Epithelial cell of esophagus (primary cell): Measurements from ENCODE around the gene ZNF765.

ENCODE experiments used
- DNase-seq: peaks from one replicate; pipeline ENCODE4 v3.0.0; 2010; ENCODE audit warnings: low read depth
- H3K4me3 ChIP-seq: 2 replicates; pipeline ENCODE4 v1.5.1; 2011; ENCODE audit warnings: mild to moderate bottlenecking, low read length, control low read depth
- TF ChIP-seq, protein P1 (sequence below): IDR thresholded peaks from 2 replicates; pipeline ENCODE4 v1.5.1; 2011; ENCODE audit warnings: low read depth, mild to moderate bottlenecking, low read length, control low read depth, inconsistent platforms; ENCODE audit not compliant: insufficient read depth; ENCODE audit errors: missing control alignments

ZNF765 gene

DNA sequence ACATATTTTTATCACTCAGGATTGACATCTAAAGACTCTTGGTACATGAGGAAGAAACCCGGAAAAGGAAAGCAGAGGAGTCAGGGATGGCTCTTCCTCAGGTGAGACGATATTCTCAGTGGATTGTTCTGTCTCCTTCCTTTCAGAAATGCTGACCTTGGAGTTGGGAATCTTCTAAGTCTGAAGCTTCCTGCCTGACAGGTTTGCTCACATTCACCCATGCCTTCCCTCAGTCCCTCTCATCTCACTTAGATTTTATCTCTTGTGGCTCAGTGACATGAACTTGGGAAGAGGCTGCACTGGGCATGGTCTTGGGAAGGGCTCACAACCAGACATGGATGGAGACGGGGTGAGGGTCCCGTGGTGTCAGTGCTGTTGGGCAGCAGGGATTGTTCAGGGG, 22.8 kb upstream of the ZNF765 start:
- TF ChIP-seq, protein P1, sequence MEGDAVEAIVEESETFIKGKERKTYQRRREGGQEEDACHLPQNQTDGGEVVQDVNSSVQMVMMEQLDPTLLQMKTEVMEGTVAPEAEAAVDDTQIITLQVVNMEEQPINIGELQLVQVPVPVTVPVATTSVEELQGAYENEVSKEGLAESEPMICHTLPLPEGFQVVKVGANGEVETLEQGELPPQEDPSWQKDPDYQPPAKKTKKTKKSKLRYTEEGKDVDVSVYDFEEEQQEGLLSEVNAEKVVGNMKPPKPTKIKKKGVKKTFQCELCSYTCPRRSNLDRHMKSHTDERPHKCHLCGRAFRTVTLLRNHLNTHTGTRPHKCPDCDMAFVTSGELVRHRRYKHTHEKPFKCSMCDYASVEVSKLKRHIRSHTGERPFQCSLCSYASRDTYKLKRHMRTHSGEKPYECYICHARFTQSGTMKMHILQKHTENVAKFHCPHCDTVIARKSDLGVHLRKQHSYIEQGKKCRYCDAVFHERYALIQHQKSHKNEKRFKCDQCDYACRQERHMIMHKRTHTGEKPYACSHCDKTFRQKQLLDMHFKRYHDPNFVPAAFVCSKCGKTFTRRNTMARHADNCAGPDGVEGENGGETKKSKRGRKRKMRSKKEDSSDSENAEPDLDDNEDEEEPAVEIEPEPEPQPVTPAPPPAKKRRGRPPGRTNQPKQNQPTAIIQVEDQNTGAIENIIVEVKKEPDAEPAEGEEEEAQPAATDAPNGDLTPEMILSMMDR = no peak
- no peak for DNase-seq
- H3K4me3 ChIP-seq = no peak overlapping the region

DNA sequence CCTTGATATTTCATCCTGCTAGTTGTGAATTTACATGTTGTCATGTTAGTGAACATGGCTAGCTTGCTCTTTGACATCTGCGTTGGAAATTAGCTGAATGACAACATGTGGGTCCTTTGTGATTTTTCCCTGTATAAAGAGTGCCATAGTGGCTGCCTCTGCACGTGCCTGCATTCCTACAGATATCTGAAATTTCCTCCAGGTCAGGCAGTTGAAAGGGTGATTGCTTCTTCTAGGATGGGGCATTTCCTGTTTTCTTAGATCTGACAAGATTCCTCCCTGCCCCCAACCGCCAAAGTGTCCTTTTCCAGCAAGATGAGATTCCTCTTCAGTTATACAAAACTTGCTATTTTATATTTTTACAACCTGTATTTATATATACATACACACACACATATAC, 20.7 kb upstream of the ZNF765 start:
- no peak overlapping the region for H3K4me3 ChIP-seq
- no peak for DNase-seq
- TF ChIP-seq, protein P1 = no peak

DNA sequence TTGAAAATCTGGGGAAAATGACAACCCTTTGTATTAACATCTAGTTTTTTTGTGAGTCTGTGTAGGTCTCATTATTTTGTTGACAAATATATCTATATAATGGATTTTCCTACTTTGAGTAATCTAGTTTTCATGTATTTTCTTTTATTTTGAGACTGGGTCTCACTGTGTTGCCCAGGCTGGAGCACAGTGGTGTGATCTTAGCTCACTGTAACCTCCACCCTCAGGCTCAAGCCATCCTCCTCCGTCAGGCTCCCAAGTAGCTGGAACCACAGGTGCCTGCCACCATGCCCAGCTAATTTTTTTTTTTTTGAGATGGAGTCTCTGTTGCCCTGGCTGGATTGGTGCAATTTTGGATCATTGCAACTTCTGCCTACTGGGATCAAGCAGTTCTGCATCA, 20.2 kb upstream of the ZNF765 start:
- TF ChIP-seq, protein P1 = no peak
- DNase-seq = no peak
- no peak overlapping the region for H3K4me3 ChIP-seq

DNA sequence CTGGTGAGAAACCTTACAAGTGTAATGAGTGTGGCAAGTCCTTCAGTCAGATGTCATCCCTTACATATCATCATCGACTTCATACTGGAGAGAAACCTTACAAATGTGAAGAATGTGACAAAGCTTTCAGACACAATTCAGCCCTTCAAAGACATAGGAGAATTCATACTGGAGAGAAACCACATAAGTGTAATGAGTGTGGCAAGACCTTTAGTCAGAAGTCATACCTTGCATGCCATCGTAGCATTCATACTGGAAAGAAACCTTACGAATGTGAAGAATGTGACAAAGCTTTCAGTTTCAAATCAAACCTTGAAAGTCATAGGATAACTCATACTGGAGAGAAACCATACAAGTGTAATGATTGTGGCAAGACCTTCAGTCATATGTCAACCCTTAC, 13.6 kb upstream of the ZNF765 start:
- DNase-seq = no peak
- TF ChIP-seq, protein P1 = no peak
- H3K4me3 ChIP-seq = no peak overlapping the region

DNA sequence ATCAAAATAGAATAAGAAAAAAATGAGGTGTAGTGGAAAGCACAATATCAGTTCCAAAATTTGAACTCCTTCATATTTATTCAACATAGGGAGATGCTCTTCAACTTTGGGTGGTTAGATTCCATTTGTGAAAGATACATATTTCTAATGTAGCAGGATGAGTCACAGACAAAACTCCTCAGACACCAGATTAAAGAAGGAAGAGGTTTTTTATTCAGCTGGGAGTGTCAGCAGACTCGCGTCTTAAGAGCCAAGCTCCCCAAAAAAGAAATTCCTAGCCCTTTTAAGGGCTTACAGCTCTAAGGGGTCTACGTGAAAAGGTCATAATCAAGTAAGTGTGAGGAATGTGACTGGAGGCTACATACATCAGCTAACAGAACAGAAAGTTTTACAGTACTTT, 6.8 kb upstream of the ZNF765 start:
- TF ChIP-seq, protein P1 = no peak
- DNase-seq = no peak
- H3K4me3 ChIP-seq = no peak overlapping the region

DNA sequence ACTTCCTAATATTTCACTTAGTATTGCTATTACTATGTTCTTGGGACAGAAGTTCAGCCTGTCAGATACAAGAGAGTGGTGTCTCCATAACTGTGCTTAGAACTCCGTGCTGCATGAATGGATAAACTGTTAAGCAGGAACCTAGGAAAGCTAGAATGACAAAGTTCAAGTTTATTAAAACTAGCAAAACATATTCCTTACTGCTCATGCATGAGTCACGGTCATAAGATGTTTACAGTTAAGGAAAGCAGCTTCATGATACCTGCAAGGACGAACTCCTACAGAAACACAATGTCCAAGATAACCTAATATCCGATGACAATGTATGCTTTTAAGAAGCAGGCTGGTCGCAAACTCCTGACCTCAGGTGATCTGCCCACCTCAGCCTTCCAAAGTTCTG, 6.0 kb upstream of the ZNF765 start:
- no peak overlapping the region for H3K4me3 ChIP-seq
- TF ChIP-seq, protein P1 = no peak
- DNase-seq = peak; percentile 21

DNA sequence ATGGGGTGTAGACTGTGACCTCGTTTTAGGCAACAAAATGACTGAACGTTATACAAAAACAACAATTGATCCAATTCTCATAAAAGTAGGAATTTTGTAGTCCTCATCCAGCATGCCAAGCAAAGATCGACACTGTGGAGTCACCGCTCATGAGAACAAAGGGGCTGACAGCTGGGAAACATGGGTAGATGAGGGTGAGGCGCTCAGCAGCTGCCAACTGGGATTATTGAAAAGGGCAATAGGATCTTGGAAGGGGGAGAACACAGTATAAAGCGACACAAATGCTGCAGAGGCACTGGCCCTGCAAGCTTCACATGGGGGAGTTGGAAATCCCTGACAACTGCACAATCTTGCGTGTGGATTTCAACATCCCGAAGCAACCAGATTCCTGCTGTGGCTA, 5.4 kb upstream of the ZNF765 start:
- H3K4me3 ChIP-seq = no peak overlapping the region
- DNase-seq = no peak
- TF ChIP-seq, protein P1 = no peak
